HPDE6-E6E7 (cell line): ENCODE measurements around the gene UXS1.

Experiments
- DNase-seq: peaks from one replicate; pipeline ENCODE4 v3.0.0; 2011; ENCODE audit warnings: missing footprints; ENCODE audit errors: extremely low spot score

Gene UXS1

DNA sequence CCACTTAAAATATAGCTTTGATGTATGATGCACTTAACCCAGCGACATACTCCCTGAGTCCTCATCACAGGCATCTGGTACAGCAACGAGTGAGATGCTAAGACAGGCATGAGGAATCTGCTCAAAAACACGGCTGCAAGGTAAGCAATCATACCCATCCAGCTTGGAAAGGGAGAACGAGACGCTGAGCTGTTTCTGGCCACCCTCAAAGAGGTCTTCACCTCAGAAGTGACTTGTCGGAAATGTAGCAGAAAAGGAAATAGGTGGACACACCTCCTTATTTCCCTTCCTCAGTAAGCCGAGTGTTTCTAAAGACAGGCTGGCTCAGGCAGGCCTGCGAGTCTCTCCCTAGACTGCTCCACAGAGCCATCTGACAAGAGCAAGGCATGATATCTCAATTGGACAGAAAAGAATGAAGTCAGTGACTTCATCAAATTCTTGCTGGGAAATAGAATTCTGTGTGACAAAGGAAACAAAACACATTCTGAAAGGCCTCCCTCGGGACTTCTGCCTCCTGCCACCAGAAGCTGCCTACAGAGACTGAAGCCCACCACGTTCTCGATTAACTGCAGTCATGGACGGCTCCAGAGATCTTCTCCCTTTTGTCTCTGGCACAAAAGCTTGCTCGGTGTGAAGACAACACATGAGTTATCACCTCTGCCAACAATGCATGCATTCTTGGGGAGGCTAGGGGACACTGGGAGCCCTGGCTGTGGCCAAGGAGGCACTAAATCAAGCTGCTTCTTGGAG is 84.3 kb downstream of the UXS1 start:
- no peak for DNase-seq

DNA sequence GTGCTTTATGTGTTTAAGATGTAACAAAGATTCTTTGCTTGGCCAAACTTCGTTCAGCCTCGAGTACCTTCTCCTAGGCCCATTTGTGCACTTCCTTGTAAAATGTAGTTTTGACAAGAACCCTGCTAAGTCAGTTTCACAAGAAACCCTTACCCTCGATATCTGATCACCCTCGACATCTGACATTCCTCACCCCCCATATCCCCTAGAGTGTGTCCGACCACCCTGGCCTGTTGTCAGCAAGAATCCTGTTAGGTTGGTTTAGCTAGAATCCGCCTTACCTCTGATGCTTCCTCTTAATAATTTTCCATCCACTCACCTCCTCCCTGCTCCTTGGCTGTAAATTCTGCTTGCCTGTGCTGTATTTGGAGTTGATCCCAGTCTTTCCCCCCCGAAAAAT is 85.3 kb downstream of the UXS1 start:
- no peak for DNase-seq

DNA sequence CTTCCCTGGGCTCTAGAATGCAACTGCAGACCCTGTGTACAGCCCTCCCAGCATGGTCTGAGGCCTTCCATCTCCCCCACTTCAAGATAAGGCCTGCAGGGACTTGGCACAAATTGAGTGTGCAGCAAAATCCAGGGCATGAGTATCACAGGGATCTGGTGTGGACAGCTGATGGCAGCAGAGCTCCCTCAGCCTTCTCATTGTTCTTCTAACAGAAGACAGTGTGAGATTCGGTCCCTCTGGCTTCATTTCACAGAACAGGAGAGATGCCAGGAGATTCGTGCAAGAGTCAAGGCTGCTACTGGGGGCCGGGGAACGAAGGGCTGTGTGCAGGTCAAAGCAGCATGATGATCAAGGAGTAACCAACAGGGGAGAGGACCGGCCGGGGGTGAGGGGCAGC is 85.8 kb downstream of the UXS1 start:
- DNase-seq = peak; percentile 19

DNA sequence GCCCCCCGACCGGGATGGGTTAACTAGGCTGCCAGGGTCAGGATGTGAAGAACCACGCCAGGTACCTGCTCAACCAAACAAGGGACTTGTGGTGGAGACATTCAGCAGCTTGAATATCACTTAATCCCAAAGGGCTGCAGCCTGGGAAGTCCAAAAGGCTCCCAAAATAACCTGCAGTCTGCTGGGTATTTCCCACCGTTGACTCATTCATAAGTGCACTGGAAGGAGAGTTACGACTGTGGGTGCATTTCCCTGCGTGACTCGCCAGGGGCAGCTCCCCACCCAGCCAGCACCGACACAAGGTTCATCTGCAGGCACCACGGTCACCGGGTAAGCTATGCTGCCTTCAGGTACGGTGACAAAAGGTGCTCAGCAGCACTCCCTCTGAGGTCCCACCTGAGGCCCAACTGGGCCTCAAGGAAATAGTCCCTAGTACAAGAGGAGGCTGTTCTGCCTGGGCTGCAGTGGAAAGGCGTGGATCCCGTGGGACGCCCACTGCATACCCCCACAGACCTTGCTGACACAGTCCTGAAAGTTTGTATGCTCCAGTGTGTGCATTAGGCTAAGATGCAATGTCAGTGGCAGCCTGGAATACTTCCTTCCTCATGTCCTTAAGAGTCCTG is 86.5 kb downstream of the UXS1 start:
- no peak for DNase-seq

DNA sequence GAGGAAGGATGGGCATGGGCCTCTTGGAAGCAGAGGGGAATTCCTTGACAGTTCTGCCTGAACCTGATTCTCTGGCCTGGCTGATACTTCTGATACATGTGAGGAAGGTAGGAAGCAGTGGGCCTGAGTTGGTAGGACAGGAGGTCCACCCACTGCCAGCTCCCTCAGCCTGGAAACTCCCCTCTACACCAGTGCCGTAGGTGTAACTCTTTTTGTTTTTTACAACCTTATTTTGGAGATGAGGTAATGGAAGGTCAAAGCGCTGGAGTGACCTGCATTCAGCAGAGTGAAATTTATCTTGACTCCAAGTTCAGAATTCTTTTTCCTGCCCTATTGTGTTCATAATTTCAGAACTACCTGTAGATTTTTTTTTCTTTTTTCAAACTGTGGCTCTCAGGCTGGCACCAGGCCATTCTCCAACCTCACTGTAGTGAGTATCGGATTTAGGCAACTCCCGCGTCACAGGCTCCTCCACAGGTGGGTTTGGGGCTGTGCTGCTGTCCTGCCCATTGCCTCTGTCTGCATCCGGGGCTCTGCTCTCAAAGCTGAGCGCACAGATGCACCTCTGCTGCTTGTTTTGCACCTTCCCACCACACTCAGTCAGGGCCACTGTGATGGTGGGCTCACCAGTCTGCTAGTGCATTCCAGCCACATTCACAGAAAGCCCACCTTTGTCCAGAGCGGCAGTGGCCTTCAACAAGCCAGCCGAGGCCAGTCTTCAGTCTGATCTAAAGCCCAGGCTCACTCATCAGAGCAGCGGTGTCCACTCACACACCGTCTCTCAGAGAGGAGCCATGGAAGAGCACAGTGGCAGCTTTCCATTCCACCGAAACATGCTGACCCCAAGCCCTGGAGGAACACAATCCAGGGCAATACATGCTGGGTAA is 87.2 kb downstream of the UXS1 start:
- DNase-seq = no peak

DNA sequence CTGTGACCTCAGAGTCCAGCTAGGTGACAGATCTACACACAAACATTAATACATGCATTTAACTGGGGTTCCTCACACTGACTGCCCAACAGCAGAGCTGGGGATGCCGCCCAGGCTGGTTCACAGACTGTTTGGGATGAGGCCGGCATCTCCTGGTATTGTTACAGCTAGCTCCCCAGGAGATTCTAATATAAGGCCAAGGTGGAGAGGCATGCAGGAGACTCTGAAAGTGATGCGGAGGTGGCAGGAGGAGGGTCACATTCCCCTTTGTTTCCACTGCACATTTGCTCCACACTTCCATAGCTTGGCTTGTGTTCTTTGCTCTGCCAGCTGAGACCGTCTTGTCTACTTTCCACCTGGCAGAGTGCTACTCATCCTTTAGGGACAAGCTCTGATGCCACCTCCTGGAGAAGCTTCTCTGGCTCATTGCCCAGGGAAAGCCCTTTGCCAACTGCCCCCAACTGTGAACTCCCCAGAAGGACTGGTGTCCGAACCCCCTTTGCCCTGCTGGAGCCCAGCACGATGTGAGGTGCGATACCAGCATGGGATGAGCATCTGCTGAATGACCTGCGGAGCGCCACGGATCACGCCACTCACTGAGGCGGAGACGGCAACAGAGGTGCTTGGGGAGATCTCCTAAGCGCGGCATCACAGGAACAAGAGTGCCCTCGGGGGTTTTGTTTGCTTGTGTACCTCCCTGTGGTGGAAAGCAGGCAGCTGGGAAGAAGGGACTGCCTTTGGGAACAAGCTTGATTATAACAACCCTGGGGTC is 88.8 kb downstream of the UXS1 start:
- no peak for DNase-seq

DNA sequence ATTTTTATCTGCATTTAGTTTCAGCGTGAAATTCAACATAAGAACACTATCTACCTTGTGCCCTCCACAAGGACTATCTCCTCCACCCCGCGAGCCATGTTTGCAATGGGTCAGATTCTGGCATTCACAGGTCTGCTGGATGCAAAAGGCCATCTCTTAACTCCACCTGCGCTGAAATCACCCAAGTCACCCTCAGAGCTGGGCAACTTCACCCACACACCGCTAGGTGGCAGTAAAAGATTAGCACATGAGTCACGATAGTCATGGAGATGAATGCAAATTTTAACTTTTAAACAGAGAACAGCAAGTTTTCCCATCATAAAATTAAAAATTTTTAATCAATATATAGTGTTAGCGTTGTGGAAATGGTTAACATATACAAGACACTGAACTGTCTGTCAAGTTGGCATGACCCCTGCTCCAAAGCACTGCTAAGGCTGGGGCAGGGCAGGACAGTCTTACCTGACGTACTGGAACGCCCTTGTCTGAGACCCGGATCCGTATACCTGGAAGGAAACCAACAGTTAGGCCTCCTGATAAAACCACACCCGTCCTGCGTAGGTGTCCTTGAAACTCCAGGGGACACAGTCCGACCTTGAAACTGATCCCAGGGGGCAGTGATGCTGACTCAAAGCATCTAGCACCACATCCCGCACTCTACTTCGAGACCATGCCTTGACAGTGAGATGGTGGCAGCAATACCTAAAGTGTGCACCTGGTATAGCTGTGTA is 89.6 kb downstream of the UXS1 start:
- DNase-seq = peak; percentile 81

DNA sequence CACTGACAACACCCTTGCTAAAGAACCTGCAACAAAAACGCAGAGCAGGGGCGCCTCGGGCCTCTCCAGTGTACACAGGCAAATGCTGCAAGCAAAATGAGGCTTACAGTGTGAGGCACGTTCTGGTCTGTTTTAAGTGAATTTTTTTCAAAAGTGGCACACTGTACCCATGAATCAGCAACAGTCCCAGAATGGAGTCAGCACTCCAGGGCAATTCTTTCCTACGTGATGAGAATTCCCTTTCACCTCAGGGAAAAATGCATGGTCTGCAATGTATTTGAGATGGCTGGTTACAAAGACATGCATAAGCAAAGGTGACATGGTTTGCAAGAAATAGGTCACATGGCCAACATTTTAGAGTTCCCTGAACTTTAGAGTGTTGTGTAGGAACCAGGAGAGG is 94.4 kb downstream of the UXS1 start:
- DNase-seq = no peak

DNA sequence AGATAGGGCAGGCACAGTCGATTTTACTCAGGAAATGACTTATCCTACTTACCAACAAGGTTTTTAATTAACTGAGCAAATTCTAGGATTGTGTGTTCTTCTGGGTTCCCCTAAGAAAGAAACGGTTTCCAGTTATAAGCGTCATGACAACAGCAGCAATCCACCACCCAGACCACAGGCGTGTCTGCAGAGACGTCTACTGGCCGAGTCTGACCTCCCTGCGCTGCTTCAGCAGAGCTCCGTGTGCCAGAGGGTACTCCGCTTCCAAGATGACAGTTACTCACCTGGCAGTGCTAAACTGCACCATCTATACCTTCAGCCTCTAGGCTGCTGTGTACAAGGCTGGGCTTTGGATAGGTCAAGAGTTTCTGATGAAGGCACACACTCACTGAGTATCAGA is 95.4 kb downstream of the UXS1 start:
- no peak for DNase-seq

DNA sequence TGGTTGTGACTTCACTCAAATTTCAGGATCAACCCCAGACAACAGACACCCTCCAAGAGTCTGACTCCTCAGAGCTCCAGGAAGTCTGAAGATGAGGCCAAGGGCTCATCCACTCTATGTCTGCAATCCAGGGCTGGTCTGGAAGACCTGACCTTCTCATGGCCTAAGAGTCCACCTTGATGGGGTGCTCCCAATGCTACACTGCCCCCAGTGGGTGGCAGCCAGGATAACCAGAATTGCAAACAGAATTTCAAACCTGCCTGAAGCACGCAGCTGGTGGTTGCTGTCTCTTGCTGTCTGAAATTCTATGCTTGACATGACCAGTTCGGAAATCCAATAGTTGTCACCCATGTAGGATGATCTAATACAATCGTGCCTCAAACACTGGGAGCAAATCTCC is 96.0 kb downstream of the UXS1 start:
- DNase-seq = no peak

DNA sequence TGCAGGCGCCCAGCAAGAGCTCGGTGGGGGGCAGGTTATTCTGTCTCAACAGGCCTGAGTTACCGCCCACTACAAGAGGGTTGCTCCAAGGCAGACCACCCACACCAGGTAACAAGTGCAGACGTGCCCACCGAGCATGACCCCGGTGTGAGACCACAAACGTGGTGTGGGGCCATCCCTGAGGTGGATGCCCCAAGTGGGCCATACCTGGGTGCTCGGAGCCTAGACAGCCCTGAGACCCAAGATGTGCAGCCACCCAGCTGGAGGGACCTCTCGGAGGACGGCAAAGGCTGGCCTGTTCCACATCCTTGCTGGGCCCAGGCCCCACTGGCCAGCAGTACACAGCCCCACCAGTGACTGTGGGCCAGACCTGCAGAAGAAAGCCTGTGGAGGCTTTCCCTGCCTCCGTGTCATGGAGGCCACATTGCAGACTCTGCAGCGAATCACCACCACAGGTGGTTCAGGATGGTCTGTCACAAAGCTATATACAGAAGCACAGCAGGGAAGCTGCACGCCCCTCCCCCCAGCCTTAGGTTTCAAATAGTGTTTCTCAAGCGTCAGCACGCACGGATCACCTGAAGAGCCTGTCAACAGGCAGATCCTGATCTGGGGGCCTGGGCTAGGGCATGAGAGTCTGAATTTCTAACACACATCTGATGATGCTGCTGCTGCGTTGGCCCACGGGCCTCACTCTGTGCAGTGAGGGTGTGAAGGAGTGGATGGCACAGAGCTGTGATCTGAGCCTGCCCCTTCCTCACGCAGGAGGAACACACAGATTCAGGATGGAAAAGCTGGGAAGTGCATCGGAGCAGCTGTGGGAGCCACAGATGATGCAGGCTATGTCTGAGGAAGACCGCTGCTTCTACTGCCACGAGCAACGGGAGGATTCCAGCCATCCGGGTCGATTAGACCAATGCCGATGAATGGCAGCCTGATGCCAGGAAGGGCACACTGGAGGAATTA is 96.8 kb downstream of the UXS1 start:
- no peak for DNase-seq

DNA sequence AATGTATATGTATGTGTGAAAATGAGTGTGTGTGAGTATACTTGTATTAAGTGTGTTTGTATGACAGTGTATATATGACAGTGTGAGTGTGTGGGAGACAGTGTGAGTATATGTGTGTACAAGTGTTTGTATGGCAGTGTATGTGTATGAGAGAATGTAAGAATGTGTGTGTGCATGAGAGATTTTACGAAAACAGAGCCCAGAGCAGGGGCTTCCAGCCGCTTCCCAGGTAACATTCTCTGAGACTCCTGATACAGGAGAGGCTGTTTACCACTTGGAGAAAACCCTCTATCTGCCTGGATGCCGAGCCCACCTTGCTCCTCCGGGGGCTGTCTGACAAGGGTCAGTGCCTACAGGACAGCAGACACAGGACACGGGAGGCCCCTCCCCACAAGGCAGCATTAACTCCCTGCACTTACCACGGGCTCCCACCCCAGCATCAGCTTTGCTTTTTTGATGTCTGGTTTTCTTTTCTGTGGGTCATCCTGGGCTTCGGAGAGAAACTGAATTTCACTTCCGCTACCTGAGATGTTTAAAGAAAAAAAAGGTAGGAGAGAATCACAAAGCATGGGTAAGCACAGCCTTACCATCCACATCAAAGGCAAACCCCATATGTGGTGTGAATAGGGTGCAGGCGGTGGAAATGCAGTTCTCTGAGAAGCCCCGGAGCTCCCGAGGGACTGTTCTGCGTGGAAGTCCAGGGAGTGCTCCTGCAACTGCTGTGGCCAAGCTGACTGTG is 97.6 kb downstream of the UXS1 start:
- DNase-seq = no peak

DNA sequence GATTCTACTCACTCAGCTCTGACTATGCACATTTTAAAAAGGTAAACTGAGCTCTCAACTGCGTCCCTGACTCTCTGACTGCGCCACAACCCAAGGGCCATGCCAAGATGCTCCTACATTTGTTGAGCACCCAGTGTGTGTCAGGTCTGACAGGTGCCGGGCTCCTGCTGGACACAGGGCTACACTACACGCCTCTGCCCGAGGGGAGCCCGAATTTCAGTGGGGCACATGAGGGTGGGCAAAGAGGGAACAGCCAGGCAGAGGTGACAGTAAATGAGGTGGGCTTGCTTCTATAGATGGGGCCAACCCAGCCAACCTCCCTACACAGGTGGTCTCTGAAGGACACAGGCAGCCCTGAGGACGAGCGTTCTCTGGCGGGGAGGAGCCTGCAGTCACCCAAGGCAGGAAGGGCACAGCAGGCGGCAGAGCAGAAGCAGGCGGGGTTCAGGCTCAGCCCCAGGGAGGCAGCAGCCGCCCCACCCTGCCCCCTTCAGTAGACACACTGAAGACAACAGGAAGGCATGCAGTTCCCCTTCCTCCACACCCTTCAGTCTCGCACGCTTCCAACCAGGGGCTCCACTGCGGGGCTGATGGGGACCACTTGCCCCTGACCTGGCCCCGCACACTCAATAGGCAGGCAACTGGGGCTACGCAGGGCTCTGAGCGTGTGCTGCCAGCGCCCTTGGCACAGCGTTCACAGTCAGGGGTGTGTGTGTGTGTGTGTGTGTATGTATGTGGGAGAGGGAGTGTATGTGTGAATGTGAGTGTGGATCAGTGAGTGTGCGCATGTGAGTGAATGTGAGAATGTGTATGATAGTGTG is 98.4 kb downstream of the UXS1 start:
- DNase-seq = no peak

DNA sequence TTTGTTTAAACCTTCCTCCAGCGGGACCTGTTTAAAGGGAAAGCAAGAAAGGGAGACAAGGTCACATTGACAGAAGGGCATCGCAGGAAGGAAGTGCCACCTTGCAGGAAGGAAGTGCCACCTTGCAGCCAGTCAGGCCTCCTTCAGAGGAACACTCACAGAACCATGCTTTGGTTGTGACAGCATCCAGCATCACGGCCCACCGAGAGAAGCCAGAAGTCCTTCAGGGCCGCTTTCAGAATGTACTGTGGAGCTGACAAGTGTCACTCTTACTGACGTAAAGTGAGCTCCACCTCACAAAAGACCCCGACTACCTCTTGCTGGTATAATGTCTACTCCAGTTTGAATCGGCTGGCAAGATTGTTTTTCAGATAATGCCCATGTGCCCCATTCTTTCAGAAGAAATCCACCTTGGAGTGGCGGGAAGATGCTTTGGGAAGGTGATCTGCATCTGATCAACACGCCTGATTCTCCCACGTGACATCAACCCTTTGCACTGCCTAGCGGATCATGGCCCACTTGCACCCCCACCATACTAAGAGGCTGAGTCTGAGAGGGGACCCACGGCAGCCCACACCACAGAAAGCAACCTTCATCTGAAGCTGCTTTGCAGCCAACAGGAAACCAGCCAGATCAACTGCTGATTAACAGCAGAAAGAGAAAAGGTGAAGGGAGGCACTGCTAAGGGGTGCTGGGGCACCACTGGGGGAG is 99.8 kb downstream of the UXS1 start:
- DNase-seq = no peak

DNA sequence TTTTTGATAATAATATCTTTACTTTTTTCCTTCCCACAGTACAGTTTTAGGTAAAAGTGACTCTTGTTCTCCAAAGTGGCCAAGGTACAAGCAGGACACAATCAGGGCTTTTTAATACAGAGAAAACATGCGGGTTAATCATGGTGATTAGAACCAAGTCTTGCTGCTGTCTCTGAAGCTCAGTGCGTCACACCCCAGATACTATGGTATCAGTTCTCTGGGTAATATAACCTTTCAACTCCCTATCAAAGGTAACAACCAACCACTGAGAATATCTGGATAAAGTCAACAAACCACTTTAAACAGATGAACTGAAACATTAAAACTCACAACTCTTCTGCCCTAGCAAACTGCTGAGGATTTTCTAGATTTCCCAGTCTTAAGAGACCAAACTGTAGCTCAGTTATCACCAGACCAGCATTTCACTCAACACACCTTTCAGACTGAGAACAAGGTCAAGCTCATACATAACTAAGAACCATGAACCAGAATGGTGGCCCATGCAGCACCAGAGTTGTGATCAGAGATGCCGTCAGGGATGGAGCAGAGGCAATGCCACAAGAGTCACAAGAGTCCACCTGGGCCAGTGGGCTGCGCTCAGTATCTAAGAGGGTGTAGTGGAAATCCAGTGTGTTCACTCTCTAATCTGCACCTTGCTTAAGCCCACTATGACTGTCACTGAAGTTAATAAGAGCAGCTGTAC is 103.0 kb downstream of the UXS1 start:
- no peak for DNase-seq

DNA sequence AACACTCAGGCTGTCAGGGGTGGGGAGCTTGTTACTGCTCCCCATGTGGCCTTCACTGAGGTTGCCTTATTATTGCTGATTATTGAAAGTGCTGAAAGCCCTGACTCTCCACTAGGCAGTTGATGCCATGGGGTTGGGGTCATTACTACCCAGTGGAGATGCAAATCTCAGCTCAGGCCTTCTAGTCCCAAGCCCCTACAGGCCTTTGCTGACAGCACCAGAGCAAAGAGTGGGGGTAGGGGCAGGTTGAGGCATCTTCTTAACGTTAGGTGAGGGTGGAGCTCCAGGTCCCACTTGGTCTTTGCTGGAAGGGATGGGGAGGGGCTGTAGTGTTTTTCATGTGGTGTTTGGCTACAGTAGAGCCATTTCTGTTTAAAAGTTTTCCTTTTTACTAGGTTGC is 104.5 kb downstream of the UXS1 start:
- no peak for DNase-seq
